Kidney tubule cell (primary cell): ENCODE results near the gene LAS1L.
"Not testable (repeated sequence)": the region's sequence is repeated elsewhere in the genome, so short reads cannot be mapped to it uniquely, and the experiment has no call there.

Source experiments
- DNase-seq: peaks from one replicate; pipeline ENCODE4 v3.0.0-alpha.2; 2018; ENCODE audit warnings: low spot score

Gene LAS1L

DNA sequence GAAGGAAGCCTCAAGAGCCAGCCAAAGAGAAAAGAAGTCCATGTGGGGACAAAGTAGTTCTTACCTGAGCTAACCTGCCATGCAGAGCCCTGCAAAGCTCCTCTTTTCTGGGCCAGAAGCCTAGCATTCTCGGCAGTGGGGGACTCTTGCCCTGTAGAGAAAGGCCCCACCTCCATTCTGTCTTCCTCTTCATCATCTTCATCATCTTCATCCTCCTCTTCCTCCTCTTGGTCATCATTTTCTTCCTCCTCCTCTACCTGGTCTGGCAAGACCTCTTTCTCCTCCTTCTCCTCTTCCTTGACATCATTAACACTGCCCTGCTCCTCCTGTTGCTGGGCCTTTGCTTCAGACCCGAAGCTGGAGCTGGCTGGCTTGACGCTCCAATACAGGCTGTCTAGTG, 16.7 kb downstream of the LAS1L start:
- no peak for DNase-seq

GRCh38 chrX:65516756-65517155, 17.8 kb downstream of the LAS1L start:
- DNase-seq = no peak

DNA sequence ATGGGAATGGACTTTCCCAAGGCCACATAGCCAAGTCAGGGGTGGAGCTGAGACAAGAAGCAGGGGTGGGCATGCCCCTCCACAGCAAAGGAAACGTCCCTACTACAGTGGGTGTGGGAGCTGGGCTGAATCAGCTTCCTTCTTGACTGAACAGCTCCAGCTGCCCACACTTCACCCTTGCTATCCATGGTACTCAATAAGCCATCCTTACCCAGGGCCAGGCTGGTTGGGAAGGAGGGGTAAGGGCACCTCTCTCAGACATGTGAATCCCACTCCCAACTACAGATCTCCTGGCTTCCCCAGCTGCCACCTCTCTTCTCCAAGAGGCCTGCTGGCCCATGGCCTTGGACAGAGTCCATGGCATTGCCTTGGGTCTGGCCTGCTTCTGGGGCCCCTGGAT, 21.0 kb downstream of the LAS1L start:
- no peak for DNase-seq

DNA sequence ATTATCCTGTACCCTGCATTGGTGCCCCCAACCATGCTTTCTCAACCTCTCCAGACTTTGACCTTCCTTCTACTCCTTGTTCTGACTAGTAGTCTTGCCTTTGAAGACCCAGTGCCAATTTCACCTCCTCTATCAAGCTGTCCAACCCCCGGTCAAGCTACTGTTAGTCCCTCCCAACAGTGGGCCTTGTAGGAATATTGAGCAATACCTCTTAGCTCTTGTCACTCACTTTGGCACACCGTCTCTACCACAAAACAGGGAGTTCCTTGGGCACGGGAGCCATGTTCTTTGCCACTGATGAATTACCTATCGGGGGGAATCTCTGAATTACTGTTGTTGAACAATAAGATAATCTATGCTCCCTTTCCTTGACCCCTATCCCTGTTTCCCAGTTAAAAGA, 25.2 kb downstream of the LAS1L start:
- no peak for DNase-seq

DNA sequence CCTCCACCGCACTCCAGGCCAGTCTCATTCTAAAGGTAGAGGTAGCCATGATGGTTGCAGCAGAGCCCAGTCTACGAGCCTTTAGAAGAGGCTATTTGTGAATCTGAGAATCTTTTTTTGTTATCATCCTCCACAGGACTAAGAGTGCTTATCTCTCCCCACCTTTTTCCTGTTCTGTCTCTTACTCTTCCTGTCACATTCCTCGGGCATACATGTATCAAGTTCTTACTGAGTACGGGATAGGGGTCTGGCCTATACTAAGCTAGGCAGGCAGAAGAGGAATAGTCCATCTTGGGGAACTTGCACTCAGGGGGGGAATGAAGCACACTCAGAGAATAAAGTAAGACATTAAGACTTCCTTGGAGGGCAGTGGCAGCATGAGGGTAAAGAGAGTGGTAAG, 25.7 kb downstream of the LAS1L start:
- no peak for DNase-seq

GRCh38 chrX:65502618-65503017, 32.0 kb downstream of the LAS1L start:
- no peak for DNase-seq

GRCh38 chrX:65493431-65493830, 41.2 kb downstream of the LAS1L start:
- DNase-seq = no peak

DNA sequence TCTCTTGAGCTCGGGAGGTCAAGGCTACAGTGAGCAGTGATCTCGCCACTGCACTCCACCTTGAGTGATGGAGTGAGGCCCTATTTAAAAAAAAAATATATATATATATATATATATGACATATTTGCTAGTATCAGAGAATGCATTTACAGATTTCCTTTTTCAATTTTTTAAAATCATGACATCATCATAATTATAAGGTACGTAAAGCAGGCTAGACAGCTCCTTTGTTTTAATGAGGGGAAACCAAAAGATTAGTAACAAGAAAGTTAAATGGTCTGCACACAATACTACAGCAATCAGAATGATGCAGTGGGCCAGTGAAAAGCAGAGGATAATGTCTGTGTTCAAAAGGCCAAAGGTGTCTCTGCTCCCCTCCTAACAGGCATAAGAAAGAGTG, 43.0 kb downstream of the LAS1L start:
- no peak for DNase-seq

DNA sequence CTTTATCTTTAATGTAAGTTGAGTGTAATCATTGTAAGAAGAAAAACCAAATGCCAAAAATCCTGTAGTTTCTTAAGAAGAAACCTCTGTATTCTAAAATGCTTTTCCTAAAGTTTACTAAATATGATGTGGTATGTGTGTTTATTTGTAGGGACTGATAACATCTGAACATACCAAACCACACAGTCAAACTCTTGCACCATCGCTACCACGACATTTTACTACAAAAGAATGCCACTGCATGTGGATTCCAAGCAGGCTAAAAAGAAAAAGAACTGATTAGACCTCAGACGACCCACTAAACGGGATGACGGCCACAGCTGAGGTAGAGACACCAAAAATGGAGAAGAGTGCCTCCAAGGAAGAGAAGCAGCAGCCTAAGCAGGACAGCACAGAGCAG, 46.1 kb downstream of the LAS1L start:
- no peak for DNase-seq

DNA sequence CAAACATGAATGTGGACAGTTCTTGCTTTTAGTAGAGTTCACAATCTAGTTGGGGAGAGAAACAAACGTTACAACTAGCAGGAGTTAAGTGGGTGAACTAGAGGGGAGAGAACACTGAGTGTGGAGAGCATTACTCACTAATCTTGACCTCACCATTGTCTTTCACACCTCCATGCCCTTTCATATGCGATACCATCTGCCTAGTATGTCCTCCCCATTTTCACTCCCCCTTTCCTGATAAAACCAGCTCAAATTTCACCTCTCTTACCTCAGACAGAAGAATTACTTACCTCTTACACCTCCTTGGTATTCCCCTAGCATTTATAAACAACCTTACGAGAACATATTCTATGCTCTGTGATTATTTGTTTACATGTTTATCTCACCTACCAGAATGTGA, 53.6 kb downstream of the LAS1L start:
- no peak for DNase-seq

DNA sequence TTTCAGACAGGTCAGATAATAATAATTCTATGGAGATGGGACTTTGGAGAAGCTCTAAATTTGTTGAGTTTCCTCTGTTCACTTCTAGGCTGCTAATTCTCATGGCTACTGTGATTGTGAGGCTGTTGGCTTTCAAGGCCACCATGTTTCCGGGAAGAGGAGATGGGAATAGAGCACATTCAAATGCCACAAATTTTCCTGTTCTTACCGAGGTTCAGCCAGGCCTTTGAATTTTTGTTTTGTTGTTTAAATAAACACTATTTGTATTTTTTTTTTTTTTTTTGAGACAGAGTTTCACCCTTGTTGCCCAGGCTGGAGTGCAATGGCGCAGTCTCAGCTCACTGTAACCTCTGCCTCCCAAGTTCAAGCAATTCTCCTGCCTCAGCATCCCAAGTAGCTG, 55.5 kb downstream of the LAS1L start:
- not testable (repeated sequence) for DNase-seq

DNA sequence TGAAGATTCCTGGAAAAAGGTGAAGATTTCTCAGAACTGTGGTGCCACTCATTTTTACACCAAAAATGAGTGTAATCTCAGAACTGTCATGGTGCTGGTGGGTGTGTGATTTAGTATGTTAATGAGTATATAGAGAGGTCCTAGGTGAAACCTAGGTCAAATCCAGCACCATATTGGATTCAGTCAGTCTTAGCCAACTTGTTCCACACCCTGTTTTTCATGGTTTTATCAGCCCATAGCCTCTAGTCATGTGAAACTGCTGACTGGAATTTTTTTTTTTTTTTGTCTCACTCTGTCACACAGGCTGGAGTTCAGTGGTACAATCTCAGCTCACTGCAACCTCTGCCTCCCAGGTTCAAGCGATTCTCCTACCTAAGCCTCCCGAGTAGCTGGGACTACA, 58.0 kb downstream of the LAS1L start:
- no peak for DNase-seq

GRCh38 chrX:65463550-65463949, 71.0 kb downstream of the LAS1L start:
- peak; percentile 34 for DNase-seq
